Epithelial cell of esophagus (primary cell): ENCODE measurements around the gene NRP2.

Experiments
- DNase-seq: peaks from one replicate; pipeline ENCODE4 v3.0.0; 2010; ENCODE audit warnings: low read depth
- H3K4me3 ChIP-seq: 2 replicates; pipeline ENCODE4 v1.5.1; 2011; ENCODE audit warnings: mild to moderate bottlenecking, low read length, control low read depth
- CTCF ChIP-seq: IDR thresholded peaks from 2 replicates; pipeline ENCODE4 v1.5.1; 2011; ENCODE audit warnings: low read depth, mild to moderate bottlenecking, low read length, control low read depth, inconsistent platforms; ENCODE audit not compliant: insufficient read depth; ENCODE audit errors: missing control alignments

NRP2 gene

GRCh38 chr2:205706769-205707381 lies 24.6 kb downstream of the NRP2 start:
- no peak for TF ChIP-seq CTCF
- DNase-seq = peak; percentile 82
- H3K4me3 ChIP-seq = no peak overlapping the region

DNA sequence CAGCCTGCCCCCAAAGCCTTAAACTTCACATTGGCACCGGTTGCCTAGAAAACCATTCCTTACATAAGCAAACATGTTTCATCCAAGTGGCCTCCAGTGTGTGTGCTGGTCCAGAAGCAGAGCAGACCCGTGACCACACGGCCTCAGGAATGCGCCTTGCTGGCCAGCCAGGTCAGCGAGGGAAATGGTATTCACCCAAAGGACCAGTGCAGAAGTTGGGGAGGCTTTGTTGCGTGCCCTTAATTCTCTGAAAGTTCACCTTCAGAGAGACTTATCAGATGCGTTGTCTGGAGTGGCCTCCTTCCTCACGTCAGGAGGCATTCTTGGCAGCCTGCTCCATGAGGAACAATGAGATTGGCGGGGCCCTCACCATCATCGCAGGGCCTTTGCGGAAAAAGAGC lies 25.9 kb downstream of the NRP2 start:
- TF ChIP-seq CTCF = no peak
- H3K4me3 ChIP-seq = no peak overlapping the region
- DNase-seq = no peak

DNA sequence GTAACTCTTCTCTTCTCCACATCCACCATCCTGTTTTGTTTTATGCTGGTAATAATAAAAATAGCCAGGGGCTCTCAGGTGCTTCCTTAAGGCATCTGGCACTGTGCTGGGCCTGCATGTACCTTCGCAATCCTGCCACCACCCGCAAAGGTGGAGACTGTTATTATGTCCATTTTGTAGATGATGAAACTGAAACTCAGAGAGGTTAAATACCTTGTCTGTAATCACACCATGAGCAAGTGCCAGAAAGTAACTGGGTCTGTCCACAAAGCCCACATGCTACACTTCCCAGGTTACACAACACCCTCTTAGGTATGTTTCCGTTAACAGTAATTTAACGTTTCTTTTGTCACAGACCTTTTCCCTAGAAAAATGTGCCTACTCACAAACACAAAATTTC lies 27.0 kb downstream of the NRP2 start:
- DNase-seq = peak; percentile 9
- H3K4me3 ChIP-seq = no peak overlapping the region
- TF ChIP-seq CTCF = no peak

DNA sequence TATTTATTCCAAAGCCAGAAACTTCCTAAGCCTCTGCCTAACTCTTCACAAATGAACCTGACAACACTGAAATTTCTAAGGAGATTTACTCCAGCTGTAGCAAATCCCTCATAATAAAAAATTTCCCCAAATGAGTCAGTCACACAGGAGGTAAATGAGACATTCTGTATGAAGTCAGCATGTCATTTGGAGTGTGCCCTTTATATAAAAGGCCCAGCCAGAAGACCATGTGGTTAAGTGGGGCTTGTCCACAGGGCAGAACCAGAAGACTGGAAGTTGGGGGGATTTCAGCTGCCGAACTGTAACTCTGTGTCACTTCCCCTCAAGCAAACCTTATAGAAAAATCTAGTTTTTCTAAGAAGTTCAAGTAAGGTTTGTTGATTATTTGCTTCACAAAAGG lies 30.2 kb downstream of the NRP2 start:
- peak; percentile 58 for DNase-seq
- H3K4me3 ChIP-seq = no peak overlapping the region
- TF ChIP-seq CTCF = no peak

- TF ChIP-seq CTCF = no peak
- H3K4me3 ChIP-seq = no peak overlapping the region
- peak; percentile 34 for DNase-seq
These were observed 30.8 kb downstream of the NRP2 start for GRCh38 chr2:205713086-205713485.

GRCh38 chr2:205714058-205714776 lies 31.9 kb downstream of the NRP2 start:
- no peak overlapping the region for H3K4me3 ChIP-seq
- no peak for DNase-seq

More at GRCh38 chr2:205714058-205714776, 31.9 kb downstream of the NRP2 start:
- no peak for TF ChIP-seq CTCF
